IMR-90 (cell line): Measurements from ENCODE around the gene NANOG. TPM values are rescaled to one million over a fixed set of nuclear protein-coding genes. Genes with fewer than 3 reads are reported as not detected.
"Not testable (repeated sequence)": the region's sequence is repeated elsewhere in the genome, so short reads cannot be mapped to it uniquely, and the experiment has no call there.

ENCODE experiments used
- ATAC-seq: fragments of 200-7000 bp; cut with Tn5 transposase; 2 replicates; pipeline ENCODE4 v1.9.1; 2020; ENCODE audit warnings: low read depth, mild to moderate bottlenecking, moderate library complexity
- BruUV-seq: library from RNA; stranded (reverse); fragments of 400-500 nt; replicated peaks from 2 replicates; lab custom pipeline; 2021; lab: Mats Ljungman, UMichigan
- CTCF ChIA-PET: fragments of 300-600 bp; formaldehyde crosslinking; extraction: SDS; loops from one replicate; lab custom pipeline; 2021; ENCODE audit warnings: antibody characterized with exemption; lab: Yijun Ruan, JAX
- POLR2A ChIA-PET: fragments of 300-600 bp; sonication (Branson Sonifier 250); formaldehyde crosslinking; loops from one replicate; lab custom pipeline; 2022; ENCODE audit warnings: antibody characterized with exemption; ENCODE audit not compliant: unreplicated experiment; lab: Charles Lee
- DNase-seq: peaks from one replicate; pipeline ENCODE4 v3.0.0; 2013
- H2AFZ ChIP-seq: replicated peaks from 2 replicates; pipeline ENCODE3; 2013; ENCODE audit warnings: low read length, mild to moderate bottlenecking; ENCODE audit not compliant: poor library complexity
- H2AK5ac ChIP-seq: 2 replicates; pipeline ENCODE4 v1.6.1; 2013; ENCODE audit warnings: low read depth, low read length, inconsistent platforms
- H2AK9ac ChIP-seq: replicated peaks from 2 replicates; pipeline ENCODE3; 2013; ENCODE audit warnings: mild to moderate bottlenecking, low read depth, low read length, moderate library complexity; ENCODE audit not compliant: poor library complexity
- H2BK120ac ChIP-seq: 2 replicates; pipeline ENCODE4 v1.6.1; 2013; ENCODE audit warnings: low read depth, low read length, inconsistent platforms
- H2BK15ac ChIP-seq: 3 replicates; pipeline ENCODE4 v1.6.1; 2013; ENCODE audit warnings: low read depth, low read length, inconsistent platforms
- H2BK20ac ChIP-seq: 2 replicates; pipeline ENCODE4 v1.6.1; 2013; ENCODE audit warnings: low read depth, mild to moderate bottlenecking, inconsistent platforms, low read length, moderate library complexity
- H2BK5ac ChIP-seq: 2 replicates; pipeline ENCODE4 v1.6.1; 2013; ENCODE audit warnings: mild to moderate bottlenecking, low read depth, low read length, inconsistent platforms; ENCODE audit not compliant: poor library complexity, severe bottlenecking
- H3K14ac ChIP-seq: replicated peaks from 2 replicates; pipeline ENCODE4 v1.6.1; 2013; ENCODE audit warnings: low read depth, low read length, inconsistent platforms
- H3K18ac ChIP-seq: 2 replicates; pipeline ENCODE4 v1.6.1; 2013; ENCODE audit warnings: low read depth, low read length, control low read depth
- H3K23ac ChIP-seq: 2 replicates; pipeline ENCODE4 v1.6.1; 2013; ENCODE audit warnings: low read depth, low read length, inconsistent platforms
- H3K27ac ChIP-seq: 2 replicates; pipeline ENCODE4 v1.5.1; 2013; ENCODE audit warnings: mild to moderate bottlenecking, control low read depth, low read length; ENCODE audit not compliant: insufficient read depth
- H3K27me3 ChIP-seq: 2 replicates; pipeline ENCODE4 v1.6.1; 2013; ENCODE audit warnings: low read length; ENCODE audit not compliant: control insufficient read depth, insufficient read depth
- H3K36me3 ChIP-seq: 2 replicates; pipeline ENCODE4 v1.6.1; 2013; ENCODE audit warnings: low read length, mixed read lengths; ENCODE audit not compliant: control insufficient read depth, insufficient read depth
- H3K4ac ChIP-seq: 2 replicates; pipeline ENCODE4 v1.6.1; 2013; ENCODE audit warnings: low read depth, low read length, inconsistent platforms
- H3K4me1 ChIP-seq: 2 replicates; pipeline ENCODE4 v1.6.1; 2013; ENCODE audit warnings: low read length, mixed read lengths; ENCODE audit not compliant: control insufficient read depth, insufficient read depth
- H3K4me2 ChIP-seq: 2 replicates; pipeline ENCODE4 v1.6.1; 2013; ENCODE audit warnings: low read depth, mild to moderate bottlenecking, control low read depth, low read length, moderate library complexity
- H3K4me3 ChIP-seq: 2 replicates; pipeline ENCODE4 v1.5.1; 2013; ENCODE audit warnings: low read depth, mild to moderate bottlenecking, control low read depth, low read length, moderate library complexity; ENCODE audit not compliant: insufficient read depth
- H3K56ac ChIP-seq: 2 replicates; pipeline ENCODE4 v1.6.1; 2013; ENCODE audit warnings: low read length, inconsistent platforms; ENCODE audit not compliant: insufficient read depth; ENCODE audit errors: extremely low read depth
- H3K79me1 ChIP-seq, 2 experiments: 2 replicates each; pipeline ENCODE4 v1.6.1; 2013; ENCODE audit warnings: low read length in 2 of 2, inconsistent platforms in 1 of 2, low read depth in 1 of 2
- H3K9ac ChIP-seq: 2 replicates; pipeline ENCODE4 v1.6.1; 2013; ENCODE audit warnings: low read depth, low read length, control low read depth
- H3K9me1 ChIP-seq: 2 replicates; pipeline ENCODE4 v1.6.1; 2013; ENCODE audit warnings: low read length, inconsistent platforms; ENCODE audit not compliant: insufficient read depth
- H3K9me3 ChIP-seq: 2 replicates; pipeline ENCODE4 v1.6.1; 2013; ENCODE audit warnings: low read length; ENCODE audit not compliant: control insufficient read depth, insufficient read depth
- H4K20me1 ChIP-seq: 2 replicates; pipeline ENCODE4 v1.6.1; 2013; ENCODE audit warnings: low read length, inconsistent platforms; ENCODE audit not compliant: insufficient read depth
- H4K5ac ChIP-seq: 2 replicates; pipeline ENCODE4 v1.6.1; 2013; ENCODE audit warnings: mild to moderate bottlenecking, low read depth, low read length, control low read depth
- H4K8ac ChIP-seq, 2 experiments: 2 replicates each; pipeline ENCODE4 v1.6.1; 2013; ENCODE audit warnings: low read depth in 2 of 2, low read length in 2 of 2, control low read depth in 1 of 2, inconsistent platforms in 1 of 2
- H4K91ac ChIP-seq: 2 replicates; pipeline ENCODE4 v1.6.1; 2013; ENCODE audit warnings: low read depth, low read length, inconsistent platforms; ENCODE audit not compliant: insufficient read depth
- WGBS, 2 experiments: methylation state at CpG; one replicate each; pipeline versions ENCODE4 v1.1.5 to v1.1.7; 2013; ENCODE audit warnings: missing lambda C conversion rate in 2 of 2; ENCODE audit not compliant: insufficient read length in 1 of 2; ENCODE audit errors: extremely low coverage in 2 of 2; 5-methylcytosine and 5-hydroxymethylcytosine counted together
- dilution Hi-C: fragments of 300-500 bp; cut with HindIII; formaldehyde crosslinking; loops from one replicate; pipeline ENCODE4 v1.14.3; 2018; ENCODE audit warnings: low sequenced_read_pairs; ENCODE audit not compliant: unreplicated experiment
- in situ Hi-C: fragments of 300-500 bp; cut with MboI; formaldehyde crosslinking; loops from 3 replicates; pipeline ENCODE4 v1.14.3; 2019; ENCODE audit warnings: low sequenced_read_pairs, inconsistent platforms, mixed read lengths
- intact Hi-C: fragments of 100-400 bp; cut with micrococcal nuclease; formaldehyde crosslinking; loops from 2 replicates; pipeline ENCODE4 v1.10.0; 2022
- polyA plus RNA-seq, 3 experiments: library from polyadenylated mRNA; depleted of rRNA; stranded (reverse); fragments of >200 nt; gene quantifications; 2 replicates each; pipeline ENCODE4 v1.2.3, GENCODE V29; 2012; ENCODE audit warnings: low replicate concordance in 1 of 3
- total RNA-seq: library from RNA; depleted of rRNA; stranded (reverse); fragments of >200 nt; gene quantifications from 2 replicates; pipeline ENCODE4 v1.2.3, GENCODE V29; 2012

NANOG gene
- total and polyA plus RNA-seq, 2 of the 4 experiments (the other 2 are of a cell fraction): not detected

DNA sequence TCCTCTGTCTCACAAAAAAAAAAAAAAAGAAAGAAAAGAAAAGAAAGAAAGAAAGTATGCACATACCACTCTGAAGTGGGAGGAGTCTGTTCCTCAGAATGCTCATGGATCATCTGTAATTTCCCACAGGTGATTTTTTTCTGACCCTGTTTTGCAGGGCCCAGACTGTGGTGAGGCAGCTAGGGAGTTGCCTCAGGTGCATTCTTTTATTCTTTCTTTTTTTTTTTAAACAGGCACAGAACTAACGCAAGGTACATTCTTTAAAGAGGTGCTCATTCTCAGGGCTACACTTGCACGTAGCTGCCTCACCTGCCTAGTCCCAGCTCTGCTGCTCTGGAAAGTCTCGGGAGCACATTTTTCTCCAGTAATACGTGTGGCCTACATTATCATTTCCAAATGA is 36.6 kb downstream of the NANOG start:
- H3K4me2 ChIP-seq, H3K56ac ChIP-seq, H3K4me1 ChIP-seq, dilution Hi-C loops, H3K79me1 ChIP-seq, intact Hi-C loops, H3K18ac ChIP-seq, BruUV-seq, H2AK5ac ChIP-seq, H4K91ac ChIP-seq, ATAC-seq, H4K20me1 ChIP-seq, H4K8ac ChIP-seq, H3K4ac ChIP-seq, H3K36me3 ChIP-seq, H2AFZ ChIP-seq, H3K9me3 ChIP-seq, H3K9ac ChIP-seq, DNase-seq, H3K9me1 ChIP-seq, H2BK15ac ChIP-seq, H2BK20ac ChIP-seq, POLR2A ChIA-PET, H2AK9ac ChIP-seq, H2BK5ac ChIP-seq, H3K14ac ChIP-seq, H3K27me3 ChIP-seq, H3K23ac ChIP-seq, H3K27ac ChIP-seq, H4K5ac ChIP-seq, H2BK120ac ChIP-seq, H3K4me3 ChIP-seq, in situ Hi-C loops: not testable (repeated sequence)
- CTCF ChIA-PET: interaction anchor here (0.6 kb wide), 1 partner anchor 661 kb away, joined by 3 read pairs; no protein-coding TSS in a partner anchor
- WGBS, 2 experiments: no CpG with 5 or more reads among the region's 4 CpGs
